Endometrial microvascular endothelial cells (primary cell): ENCODE data around the gene TBC1D2B. TPM values are rescaled to one million over a fixed set of nuclear protein-coding genes. Genes with fewer than 3 reads are reported as not detected.

Experiments used
- in situ Hi-C: cut with HindIII; loops from 2 replicates; pipeline ENCODE4 v1.10.0; 2017; ENCODE audit warnings: low sequenced_read_pairs, low pct_unique_long_range_greater_than_20kb; ENCODE audit errors: inconsistent ontology term
- total RNA-seq: library from RNA; depleted of rRNA; stranded (reverse); fragments of >200 nt; gene quantifications from one replicate; pipeline ENCODE4 v1.2.3, GENCODE V29; 2015; ENCODE audit errors: inconsistent ontology term

Gene TBC1D2B
- total RNA-seq, 1 donor from 2014 or later, result 61.0 TPM

DNA sequence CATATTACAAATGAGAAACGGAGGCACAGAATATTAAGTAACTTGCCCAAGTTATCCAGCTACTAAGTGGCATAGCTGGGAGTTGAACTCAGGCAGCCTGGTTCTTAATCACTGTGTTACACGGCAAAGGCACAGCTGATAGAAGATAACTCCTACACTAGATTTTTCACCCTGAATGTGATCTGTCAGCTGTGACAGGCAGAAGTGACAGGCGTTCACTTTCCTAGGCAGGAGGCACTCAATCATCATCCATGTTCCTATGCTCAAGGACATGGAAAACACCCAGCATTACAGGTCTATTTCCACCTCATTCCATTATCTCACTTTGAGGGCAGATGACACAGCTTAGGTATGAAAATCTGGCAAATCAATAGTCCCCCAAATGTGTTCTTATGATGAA lies 35.6 kb downstream of the TBC1D2B start:
- in situ Hi-C loops, result no loop called here

DNA sequence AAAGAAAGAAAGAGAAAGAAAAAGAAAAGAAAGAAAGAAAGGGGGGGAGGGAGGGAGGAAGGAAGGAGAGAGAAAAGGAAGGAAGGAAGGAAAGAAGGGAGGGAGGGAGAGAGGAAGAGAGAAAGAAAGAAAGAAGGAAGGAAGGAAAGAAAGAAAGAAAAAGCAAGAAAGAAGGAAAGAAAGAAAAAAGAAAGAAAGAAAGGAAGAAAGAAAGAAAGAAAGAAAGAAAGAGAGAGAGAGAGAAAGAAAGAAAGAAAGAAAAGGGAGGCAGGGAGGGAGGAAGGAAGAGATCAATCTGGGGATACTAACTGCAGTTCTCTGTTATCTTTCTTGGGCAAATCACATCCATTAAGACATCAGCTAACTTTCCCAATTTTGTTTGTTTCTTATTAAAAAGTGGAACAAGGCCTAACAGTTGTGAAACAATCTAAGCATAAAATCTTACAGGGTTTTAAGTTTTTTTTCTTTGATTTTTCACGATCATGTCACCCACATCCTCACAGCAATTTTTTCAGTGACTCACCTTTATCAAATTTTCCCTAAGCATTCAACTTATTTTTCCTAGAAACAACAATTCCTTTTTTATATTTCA lies 36.8 kb downstream of the TBC1D2B start:
- in situ Hi-C loops, result no loop called here

DNA sequence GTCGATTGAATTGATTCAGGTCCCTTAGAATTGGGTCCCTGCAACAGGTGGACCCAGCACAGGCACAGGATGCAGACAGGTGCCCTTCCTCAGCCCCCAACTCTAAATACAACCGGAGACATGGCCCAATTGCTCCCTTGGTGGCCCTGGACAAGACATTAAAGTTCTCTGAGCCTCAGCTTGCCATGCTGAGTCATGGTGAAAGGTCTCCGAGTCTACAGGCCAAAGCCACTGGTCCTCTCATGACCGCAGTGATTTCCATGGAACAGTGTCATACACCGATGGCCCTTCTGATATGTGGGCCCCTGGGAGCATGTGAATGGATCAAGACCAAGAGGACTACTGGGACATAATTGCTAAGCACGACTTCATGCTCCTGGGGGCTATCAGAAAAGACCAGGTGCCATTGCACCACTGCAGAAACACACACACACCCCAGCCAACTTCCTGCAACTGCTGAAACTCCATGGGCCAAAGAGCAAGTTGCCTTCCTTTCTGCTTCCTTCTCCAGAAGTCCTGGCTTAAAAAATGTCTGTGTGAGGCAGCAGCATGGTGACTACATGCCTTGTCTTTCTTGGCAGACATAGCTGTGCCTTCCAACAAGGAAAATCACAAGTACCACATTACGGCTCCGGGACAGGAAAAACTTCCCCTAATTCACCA lies 38.8 kb downstream of the TBC1D2B start:
- in situ Hi-C loops, result no loop called here

DNA sequence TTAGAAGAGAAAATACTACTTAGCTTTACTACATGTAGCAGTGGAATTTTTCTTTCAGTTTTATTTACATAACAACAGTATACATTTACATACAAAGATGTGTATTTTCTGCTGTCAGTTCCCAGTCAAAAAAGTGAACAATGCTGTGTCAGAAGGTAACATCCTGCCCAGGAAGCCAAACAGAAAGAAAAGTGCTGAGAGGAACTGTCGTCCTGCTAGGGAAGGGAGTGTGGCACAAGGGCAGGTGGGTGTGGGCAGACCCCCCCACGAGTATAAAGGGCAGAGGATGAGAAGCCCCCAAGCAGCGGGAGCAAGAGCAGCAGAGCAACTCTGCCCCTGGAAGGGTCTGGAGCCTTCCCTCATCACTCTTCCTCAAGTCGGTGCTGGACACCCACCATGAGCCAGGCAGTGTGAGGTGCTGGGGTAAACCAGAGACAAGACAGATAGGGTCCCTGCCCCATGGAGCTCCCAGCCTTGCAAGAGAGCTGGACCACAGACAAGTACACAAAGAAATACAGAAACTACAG lies 39.7 kb downstream of the TBC1D2B start:
- in situ Hi-C loops, result no loop called here

DNA sequence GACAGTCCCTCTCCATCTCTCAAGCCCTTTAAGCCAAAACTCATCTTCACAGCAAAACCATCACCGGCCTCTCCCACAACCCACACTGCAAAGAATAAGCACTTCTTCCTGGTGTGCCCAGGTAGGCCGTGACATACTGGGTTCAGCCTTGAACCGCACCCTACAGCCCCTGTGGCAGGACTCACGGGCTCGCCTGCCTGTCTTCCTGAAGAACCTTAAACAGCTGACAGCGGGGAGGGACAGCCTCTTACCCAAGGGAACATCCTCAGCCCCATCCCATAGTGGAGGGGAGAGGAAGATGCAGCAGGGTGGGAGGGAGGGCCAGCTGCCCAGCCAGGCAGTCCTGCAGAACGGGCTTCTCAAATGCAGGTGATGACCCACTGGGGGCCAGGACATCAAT lies 40.2 kb downstream of the TBC1D2B start:
- in situ Hi-C loops, result no loop called here

GRCh38 chr15:78035861-78036476 lies 41.5 kb downstream of the TBC1D2B start:
- in situ Hi-C loops, result no loop called here

GRCh38 chr15:78035321-78035751 lies 42.2 kb downstream of the TBC1D2B start:
- in situ Hi-C loops, result no loop called here

- in situ Hi-C loops, result no loop called here
Measured at GRCh38 chr15:78034495-78035191, 42.9 kb downstream of the TBC1D2B start.

- in situ Hi-C loops, result no loop called here
Measured at GRCh38 chr15:78033864-78034263, 43.6 kb downstream of the TBC1D2B start.

DNA sequence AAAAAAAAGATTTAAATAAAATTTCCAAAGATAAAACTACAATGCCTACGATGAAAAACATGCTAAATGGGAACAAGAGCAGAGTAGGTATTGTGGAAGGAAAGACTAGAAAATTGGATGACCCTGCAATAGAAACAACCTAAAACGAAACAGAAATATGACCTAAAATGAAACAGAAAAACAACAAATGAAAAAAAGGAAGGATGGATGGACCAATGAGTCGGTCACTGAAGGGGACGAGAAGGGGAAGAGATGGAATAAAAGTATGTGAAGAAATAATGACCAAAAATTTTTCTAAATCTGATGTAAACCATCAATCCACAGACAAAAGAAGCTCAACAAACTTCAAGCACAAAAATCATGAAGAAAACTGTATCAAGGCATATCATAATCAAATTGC lies 44.8 kb downstream of the TBC1D2B start:
- in situ Hi-C loops, result no loop called here

DNA sequence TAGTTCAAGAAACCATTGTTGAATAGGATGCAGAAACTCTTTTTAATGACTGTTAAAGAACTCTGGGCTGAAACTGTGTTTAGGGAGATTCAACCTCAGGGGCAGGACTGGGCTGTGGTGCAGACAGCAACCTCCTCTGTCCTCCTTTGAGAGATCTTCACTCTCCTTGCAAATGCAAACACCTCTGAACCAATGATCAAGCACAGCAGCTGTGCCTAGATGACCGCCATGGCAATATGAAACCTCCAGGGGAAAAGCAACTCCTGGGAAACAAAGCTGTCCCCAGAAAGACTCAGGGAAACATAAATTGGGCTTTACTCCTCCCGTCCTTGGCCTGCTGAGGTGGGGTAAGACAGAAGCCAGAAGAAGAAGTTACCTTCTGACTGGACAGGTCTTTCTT lies 52.6 kb downstream of the TBC1D2B start:
- in situ Hi-C loops, result no loop called here

DNA sequence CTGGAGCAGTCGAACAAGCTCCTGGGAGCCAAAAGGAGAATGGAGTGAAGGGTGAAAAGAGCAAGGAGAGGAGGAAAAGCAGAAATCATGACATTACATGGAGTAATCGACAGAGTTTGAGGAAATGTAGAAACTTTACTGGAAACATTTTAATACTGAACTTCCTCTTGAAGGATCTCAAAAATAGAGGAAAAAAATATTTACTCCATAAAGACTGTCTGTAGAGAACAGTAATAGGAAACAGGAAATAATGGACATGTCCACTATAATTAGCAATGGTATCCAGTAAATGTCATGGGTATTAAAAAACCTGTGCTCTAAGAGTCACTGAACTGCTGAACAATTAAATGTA lies 53.0 kb downstream of the TBC1D2B start:
- in situ Hi-C loops, result no loop called here

DNA sequence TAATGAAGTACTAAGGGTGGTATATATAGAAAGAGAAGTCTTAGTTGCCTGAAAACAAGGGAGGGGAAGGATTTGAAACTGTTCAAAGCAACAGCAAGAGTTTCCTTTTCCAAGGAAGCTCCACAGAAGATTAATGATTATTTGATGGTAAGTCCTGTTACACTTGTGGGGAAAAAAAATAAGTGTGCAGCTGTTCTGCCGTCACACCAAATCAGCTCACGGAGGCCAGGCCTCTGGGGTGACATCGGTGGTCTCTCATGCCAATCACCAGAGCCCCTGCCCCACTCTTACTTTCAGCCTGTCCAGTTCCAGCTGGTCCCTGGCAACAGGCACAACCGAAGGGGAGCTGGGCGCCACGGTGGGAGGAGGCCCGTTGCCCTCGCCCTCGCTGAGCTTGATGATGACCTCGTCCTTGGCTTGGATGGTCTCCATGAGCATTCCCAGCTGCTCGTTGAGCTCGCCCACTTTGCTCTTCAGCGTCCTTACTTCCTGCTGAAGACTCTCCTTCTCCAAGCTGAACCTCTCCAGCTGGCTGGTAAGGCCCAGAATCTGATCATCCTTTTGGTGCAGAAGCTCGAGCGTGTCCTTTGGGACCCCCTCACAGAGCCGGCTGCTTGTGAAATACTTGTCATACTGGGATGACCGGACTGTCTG lies 53.5 kb downstream of the TBC1D2B start:
- in situ Hi-C loops, result no loop called here

GRCh38 chr15:78023081-78023665 lies 54.3 kb downstream of the TBC1D2B start:
- in situ Hi-C loops, result no loop called here

- in situ Hi-C loops, result no loop called here
Measured at GRCh38 chr15:78021761-78022160, 55.8 kb downstream of the TBC1D2B start.

GRCh38 chr15:78020007-78020406 lies 57.5 kb downstream of the TBC1D2B start:
- in situ Hi-C loops, result no loop called here

DNA sequence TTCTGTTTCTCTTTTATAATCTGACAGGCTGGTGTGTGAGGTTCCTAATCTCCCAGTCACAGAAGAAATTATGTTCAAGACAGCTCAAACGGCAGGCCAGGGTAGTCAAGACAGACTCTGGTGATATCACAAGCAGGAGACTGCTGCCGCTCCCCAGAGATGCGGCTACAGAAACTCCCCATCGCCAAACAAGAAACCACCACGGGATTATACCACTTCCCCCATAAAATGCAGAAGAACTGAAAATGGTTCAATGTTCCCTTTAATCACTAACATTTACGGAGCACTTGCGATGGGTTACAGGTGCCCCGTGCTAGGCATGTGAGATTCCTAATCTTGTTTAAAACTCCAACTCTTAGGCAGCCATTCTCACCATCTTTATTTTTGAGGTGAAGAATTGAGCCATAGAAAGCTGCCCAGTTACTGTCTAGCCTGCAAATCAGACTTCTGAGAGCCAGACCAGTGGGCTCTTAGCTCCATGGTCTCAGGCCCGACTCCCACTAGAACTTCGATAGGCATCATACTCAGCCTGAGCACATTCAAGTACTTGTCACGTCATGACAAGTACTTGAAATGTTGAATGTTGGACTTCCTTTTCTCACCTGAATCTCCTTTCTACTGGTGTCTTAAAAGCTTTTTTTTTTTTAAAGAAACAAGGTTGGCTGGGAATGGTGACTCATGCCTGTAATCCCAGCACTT lies 58.4 kb downstream of the TBC1D2B start:
- in situ Hi-C loops, result no loop called here

- in situ Hi-C loops, result no loop called here
Measured at GRCh38 chr15:78018445-78018844, 59.1 kb downstream of the TBC1D2B start.
